Suprapubic skin (tissue), 4 donors: ENCODE results near the gene CCK.

ENCODE experiments used
- POLR2A ChIP-seq, 2 donors: fragments of 450-650 bp; IDR thresholded peaks; one replicate each; pipeline ENCODE4 v1.6.1; 2017; ENCODE audit warnings: antibody characterized with exemption in 2 of 2, mild to moderate bottlenecking in 2 of 2, moderate library complexity in 2 of 2
- POLR2AphosphoS5 ChIP-seq, 3 donors: sonication (generic); formaldehyde crosslinking; IDR thresholded peaks; one replicate each; pipeline ENCODE4 v1.6.1; 2017; ENCODE audit warnings: antibody characterized with exemption in 3 of 3
- TF ChIP-seq, protein P1 (sequence below), 2 donors: fragments of 200-600 bp in 1 of 2; fragments of 450-650 bp in 1 of 2; sonication (generic) in 1 of 2; IDR thresholded peaks; one replicate each; pipeline ENCODE4 v1.5.1; 2016 to 2019; ENCODE audit warnings: antibody characterized with exemption in 2 of 2, mild to moderate bottlenecking in 1 of 2, moderate library complexity in 1 of 2

DNA sequence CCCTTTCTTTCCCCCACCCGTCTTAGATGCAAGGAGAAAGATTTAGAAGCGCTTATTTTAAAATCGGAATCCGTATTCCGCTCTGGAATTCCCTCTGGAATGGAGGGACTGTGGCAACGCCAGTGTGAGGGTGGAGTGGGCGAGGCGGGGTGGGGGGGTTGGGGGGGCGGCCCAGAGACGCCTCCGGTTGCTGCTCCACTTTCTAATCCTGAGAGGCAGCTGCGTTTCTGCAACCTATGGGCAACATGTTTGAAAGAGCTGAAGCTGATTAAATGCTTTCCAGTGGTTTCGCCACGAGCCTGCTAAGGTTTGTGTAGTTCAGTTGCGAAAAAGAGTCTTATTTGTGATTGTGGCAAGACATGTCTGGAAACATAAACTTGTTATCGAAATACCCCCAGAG, at the start of gene CCK:
- TF ChIP-seq POLR2AphosphoS5 (IDR thresholded peaks at IDR 0.05): no peak
- TF ChIP-seq, protein P1, sequence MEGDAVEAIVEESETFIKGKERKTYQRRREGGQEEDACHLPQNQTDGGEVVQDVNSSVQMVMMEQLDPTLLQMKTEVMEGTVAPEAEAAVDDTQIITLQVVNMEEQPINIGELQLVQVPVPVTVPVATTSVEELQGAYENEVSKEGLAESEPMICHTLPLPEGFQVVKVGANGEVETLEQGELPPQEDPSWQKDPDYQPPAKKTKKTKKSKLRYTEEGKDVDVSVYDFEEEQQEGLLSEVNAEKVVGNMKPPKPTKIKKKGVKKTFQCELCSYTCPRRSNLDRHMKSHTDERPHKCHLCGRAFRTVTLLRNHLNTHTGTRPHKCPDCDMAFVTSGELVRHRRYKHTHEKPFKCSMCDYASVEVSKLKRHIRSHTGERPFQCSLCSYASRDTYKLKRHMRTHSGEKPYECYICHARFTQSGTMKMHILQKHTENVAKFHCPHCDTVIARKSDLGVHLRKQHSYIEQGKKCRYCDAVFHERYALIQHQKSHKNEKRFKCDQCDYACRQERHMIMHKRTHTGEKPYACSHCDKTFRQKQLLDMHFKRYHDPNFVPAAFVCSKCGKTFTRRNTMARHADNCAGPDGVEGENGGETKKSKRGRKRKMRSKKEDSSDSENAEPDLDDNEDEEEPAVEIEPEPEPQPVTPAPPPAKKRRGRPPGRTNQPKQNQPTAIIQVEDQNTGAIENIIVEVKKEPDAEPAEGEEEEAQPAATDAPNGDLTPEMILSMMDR (IDR thresholded peaks at IDR 0.05): no peak
- TF ChIP-seq POLR2A (IDR thresholded peaks at IDR 0.05): no peak
